WTC11 (cell line): ENCODE data around the gene ANKRD2. TPM values are rescaled to one million over a fixed set of nuclear protein-coding genes. Genes with fewer than 3 reads are reported as not detected.

Source experiments
- ATAC-seq: fragments of 200-7000 bp; cut with Tn5 transposase; 2 replicates; pipeline ENCODE4 v1.10.0; 2021; ENCODE audit warnings: mild to moderate bottlenecking, moderate library complexity
- CTCF ChIA-PET: fragments of 300-600 bp; sonication (Branson Sonifier 250); formaldehyde crosslinking; loops from one replicate; lab custom pipeline; 2021; ENCODE audit warnings: antibody characterized with exemption; lab: Charles Lee
- POLR2A ChIA-PET: fragments of 350-600 bp; sonication (Branson Sonifier 250); formaldehyde crosslinking; loops from one replicate; lab custom pipeline; 2021; ENCODE audit warnings: antibody characterized with exemption; lab: Charles Lee
- DNase-seq: peaks from one replicate; pipeline ENCODE4 v3.0.0; 2021; ENCODE audit warnings: low spot score
- H3K27ac Mint-ChIP-seq: 2 replicates; pipeline ENCODE4 v1.8.0; 2021; ENCODE audit warnings: mixed read lengths
- H3K27me3 Mint-ChIP-seq: 2 replicates; pipeline ENCODE4 v1.8.0; 2021; ENCODE audit warnings: low read depth, mild to moderate bottlenecking, moderate library complexity, mixed read lengths
- H3K36me3 Mint-ChIP-seq: 2 replicates; pipeline ENCODE4 v1.8.0; 2021; ENCODE audit warnings: mixed read lengths
- H3K4me1 Mint-ChIP-seq: 2 replicates; pipeline ENCODE4 v1.8.0; 2022; ENCODE audit warnings: mixed read lengths
- H3K4me3 Mint-ChIP-seq: 2 replicates; pipeline ENCODE4 v1.8.0; 2021; ENCODE audit warnings: mild to moderate bottlenecking, moderate library complexity, mixed read lengths
- H3K9me3 Mint-ChIP-seq: 2 replicates; pipeline ENCODE4 v1.8.0; 2021; ENCODE audit warnings: mixed read lengths
- ARID4B ChIP-seq: sonication (generic); formaldehyde crosslinking; IDR thresholded peaks from 2 replicates; pipeline ENCODE4 v1.8.0; 2023; ENCODE audit warnings: missing genetic modification reagents, mild to moderate bottlenecking, borderline replicate concordance
- ELF4 ChIP-seq: sonication (generic); formaldehyde crosslinking; IDR thresholded peaks from 2 replicates; pipeline ENCODE4 v1.8.1; 2022; ENCODE audit warnings: low read depth, mild to moderate bottlenecking, moderate library complexity, missing genetic modification reagents
- ERG ChIP-seq: fragments of 250-450 bp; sonication (Bioruptor Pico); IDR thresholded peaks from 2 replicates; pipeline ENCODE4 v1.8.0; 2021; ENCODE audit warnings: mild to moderate bottlenecking
- FOXP4 ChIP-seq: sonication (generic); formaldehyde crosslinking; IDR thresholded peaks from 2 replicates; pipeline ENCODE4 v1.8.0; 2022; ENCODE audit warnings: mild to moderate bottlenecking, missing genetic modification reagents
- GRHL2 ChIP-seq: fragments of 250-450 bp; sonication (Bioruptor Pico); IDR thresholded peaks from 2 replicates; pipeline ENCODE4 v1.8.0; 2022; ENCODE audit warnings: mild to moderate bottlenecking, moderate library complexity; ENCODE audit not compliant: insufficient replicate concordance, severe bottlenecking
- HMGXB4 ChIP-seq: sonication (generic); formaldehyde crosslinking; IDR thresholded peaks from 2 replicates; pipeline ENCODE4 v1.8.1; 2023; ENCODE audit warnings: mild to moderate bottlenecking, moderate library complexity, missing genetic modification reagents
- MAX ChIP-seq: sonication (generic); formaldehyde crosslinking; IDR thresholded peaks from 2 replicates; pipeline ENCODE4 v1.8.0; 2022; ENCODE audit warnings: mild to moderate bottlenecking, missing genetic modification reagents
- SOX15 ChIP-seq: fragments of 250-450 bp; sonication (Bioruptor Pico); IDR thresholded peaks from 2 replicates; pipeline ENCODE4 v1.9.0; 2021; ENCODE audit warnings: mild to moderate bottlenecking
- TCF7 ChIP-seq: sonication (generic); formaldehyde crosslinking; IDR thresholded peaks from 2 replicates; pipeline ENCODE4 v1.8.0; 2022; ENCODE audit warnings: mild to moderate bottlenecking, low read depth, missing genetic modification reagents, moderate library complexity
- TP53 ChIP-seq: sonication (generic); formaldehyde crosslinking; IDR thresholded peaks from 2 replicates; pipeline ENCODE4 v1.8.1; 2023; ENCODE audit warnings: mild to moderate bottlenecking, missing genetic modification reagents
- USF1 ChIP-seq: sonication (generic); formaldehyde crosslinking; IDR thresholded peaks from 2 replicates; pipeline ENCODE4 v1.8.0; 2022; ENCODE audit warnings: mild to moderate bottlenecking, missing genetic modification reagents
- USF2 ChIP-seq: sonication (generic); formaldehyde crosslinking; IDR thresholded peaks from 2 replicates; pipeline ENCODE4 v1.8.1; 2023; ENCODE audit warnings: mild to moderate bottlenecking, missing genetic modification reagents, moderate library complexity
- total RNA-seq: library from RNA; stranded (reverse); gene quantifications from 3 replicates; pipeline ENCODE4 v1.2.3, GENCODE V29; 2021

Gene ANKRD2
- total RNA-seq, 1 experiment from 2014 or later: not detected

GRCh38 chr10:97584060-97584797 is 11.7 kb downstream of the ANKRD2 start, which contains the start of gene HOGA1:
TSS of gene HOGA1 (plus strand) at chr10:97584389. CDS start at chr10:97584704, 315 bp downstream.
- Mint-ChIP-seq H3K9me3 (no peaks in the 10 kb centered on the region), H3K36me3 (no peaks in the 10 kb centered on the region), H3K4me1 (0 out of 2 replicates have a peak, but pooled peaks cover 7% of the 10 kb centered on the region), H3K4me3 (no peak within 1 kb of the TSS), H3K27ac (no peak within 1 kb of the TSS), H3K27me3 (no peaks in the 10 kb centered on the region)
- DNase-seq (peak; percentile 52), ATAC-seq (peak; percentile 98)
- POLR2A ChIA-PET: interaction anchor here (0.5 to 1.0 kb wide), 3 partner anchors 12 to 58 kb away, joined by 3 to 5 read pairs (median 3); partner anchors contain the start of gene ANKRD2
- TF ChIP-seq ELF4 (CRISPR knock-in tag) (no peak), MAX (peak; percentile 19; the same call in 1 of the 2 replicates), USF1 (CRISPR knock-in tag) (peak; percentile 88), SOX15 (CRISPR knock-in tag) (no peak), USF2 (CRISPR knock-in tag) (peak; percentile 92)
- CTCF ChIA-PET: interaction anchor here (1.4 to 2.5 kb wide), 8 partner anchors 9 to 120 kb away, joined by 4 to 32 read pairs (median 6); partner anchors contain the start of genes ANKRD2 and MORN4

GRCh38 chr10:97584798-97585438 is 12.3 kb downstream of the ANKRD2 start:
- ATAC-seq (no peak), DNase-seq (no peak)
- TF ChIP-seq TCF7 (CRISPR knock-in tag): no peak
- TF ChIP-seq GRHL2 (CRISPR knock-in tag): no peak
- no peak for TF ChIP-seq HMGXB4 (CRISPR knock-in tag)
- TF ChIP-seq FOXP4 (CRISPR knock-in tag): no peak
- no peak for TF ChIP-seq ERG (CRISPR knock-in tag)
- TF ChIP-seq TP53: no peak
- TF ChIP-seq ARID4B (CRISPR knock-in tag): no peak
- H3K4me1 Mint-ChIP-seq: 0 out of 2 replicates have a peak, but pooled peaks cover 7% of the 10 kb centered on the region
- H3K27me3 Mint-ChIP-seq: no peaks in the 10 kb centered on the region
- H3K9me3 Mint-ChIP-seq: no peaks in the 10 kb centered on the region
- H3K4me3 Mint-ChIP-seq: no peak overlapping the region
- POLR2A ChIA-PET: interaction anchor here (0.5 kb wide), 1 partner anchor 57 kb away, joined by 5 read pairs; no protein-coding TSS in a partner anchor
- H3K36me3 Mint-ChIP-seq: no peaks in the 10 kb centered on the region
- H3K27ac Mint-ChIP-seq: no peak overlapping the region
- CTCF ChIA-PET: interaction anchor here (1.4 to 2.5 kb wide), 9 partner anchors 10 to 121 kb away, joined by 3 to 32 read pairs (median 6); partner anchors contain the start of genes ANKRD2 and MORN4
